ENCODE measurements around the gene DCUN1D2.
"Not testable (repeated sequence)": the region's sequence is repeated elsewhere in the genome, so short reads cannot be mapped to it uniquely, and the experiment has no call there.

Gene DCUN1D2

GRCh38 chr13:113442354-113442984, 48.0 kb downstream of the DCUN1D2 start:
- DNase-seq, result no peak

GRCh38 chr13:113441661-113442060, 48.9 kb downstream of the DCUN1D2 start:
- DNase-seq, result no peak

DNA sequence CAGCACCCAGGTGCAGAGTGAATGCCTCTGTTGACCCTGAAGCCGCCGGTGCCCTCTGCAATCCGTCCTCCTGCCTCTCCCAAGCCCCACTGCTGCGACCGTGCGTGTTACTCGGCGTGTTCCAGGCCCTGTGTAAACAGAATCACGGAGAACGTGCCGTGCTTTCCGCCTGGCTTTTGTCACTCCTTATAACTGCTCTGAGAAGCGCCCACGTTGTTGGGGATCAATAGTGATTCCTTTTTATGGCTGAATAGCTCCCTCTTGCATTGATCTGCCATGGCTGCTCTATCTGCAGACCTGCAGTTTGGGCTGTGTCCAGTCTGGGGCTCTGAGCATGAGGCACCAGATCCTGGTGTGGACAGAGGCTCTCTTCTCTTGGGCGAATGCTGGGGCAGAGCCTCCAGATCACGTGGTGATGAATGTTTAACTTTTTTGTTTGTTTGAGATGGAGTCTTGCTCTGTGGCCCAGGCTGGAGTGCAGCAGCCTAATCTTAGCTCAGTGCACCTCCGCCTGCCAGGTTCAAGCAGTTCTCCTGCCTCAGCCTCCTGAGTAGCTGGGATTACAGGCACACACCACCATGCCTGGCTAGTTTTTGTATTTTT, 53.0 kb downstream of the DCUN1D2 start:
- no peak for DNase-seq

DNA sequence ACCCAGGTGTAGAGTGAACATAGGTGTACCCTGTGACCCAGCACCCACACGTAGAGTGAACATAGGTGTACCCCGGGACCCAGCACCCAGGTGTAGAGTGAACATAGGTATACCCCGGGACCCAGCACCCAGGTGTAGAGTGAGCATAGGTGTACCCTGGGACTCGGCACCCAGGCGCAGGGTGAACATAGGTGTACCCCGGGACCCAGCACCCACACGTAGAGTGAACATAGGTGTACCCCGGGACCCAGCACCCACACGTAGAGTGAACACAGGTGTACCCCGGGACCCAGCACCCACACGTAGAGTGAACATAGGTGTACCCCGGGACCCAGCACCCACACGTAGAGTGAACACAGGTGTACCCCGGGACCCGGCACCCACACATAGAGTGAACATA, 53.6 kb downstream of the DCUN1D2 start:
- not testable (repeated sequence) for DNase-seq

DNA sequence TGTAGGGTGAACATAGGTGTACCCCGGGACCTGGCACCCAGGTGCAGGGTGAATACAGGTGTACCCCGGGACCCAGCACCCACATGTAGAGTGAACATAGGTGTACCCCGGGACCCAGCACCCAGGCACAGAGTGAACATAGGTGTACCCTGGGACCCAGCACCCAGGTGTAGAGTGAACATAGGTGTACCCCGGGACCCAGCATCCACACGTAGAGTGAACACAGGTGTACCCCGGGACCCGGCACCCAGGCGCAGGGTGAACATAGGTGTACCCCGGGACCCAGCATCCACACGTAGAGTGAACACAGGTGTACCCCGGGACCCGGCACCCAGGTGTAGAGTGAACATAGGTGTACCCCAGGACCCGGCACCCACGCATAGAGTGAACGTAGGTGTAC, 54.6 kb downstream of the DCUN1D2 start:
- DNase-seq, result not testable (repeated sequence)

GRCh38 chr13:113433391-113433916, 57.1 kb downstream of the DCUN1D2 start:
- DNase-seq, result no peak

DNA sequence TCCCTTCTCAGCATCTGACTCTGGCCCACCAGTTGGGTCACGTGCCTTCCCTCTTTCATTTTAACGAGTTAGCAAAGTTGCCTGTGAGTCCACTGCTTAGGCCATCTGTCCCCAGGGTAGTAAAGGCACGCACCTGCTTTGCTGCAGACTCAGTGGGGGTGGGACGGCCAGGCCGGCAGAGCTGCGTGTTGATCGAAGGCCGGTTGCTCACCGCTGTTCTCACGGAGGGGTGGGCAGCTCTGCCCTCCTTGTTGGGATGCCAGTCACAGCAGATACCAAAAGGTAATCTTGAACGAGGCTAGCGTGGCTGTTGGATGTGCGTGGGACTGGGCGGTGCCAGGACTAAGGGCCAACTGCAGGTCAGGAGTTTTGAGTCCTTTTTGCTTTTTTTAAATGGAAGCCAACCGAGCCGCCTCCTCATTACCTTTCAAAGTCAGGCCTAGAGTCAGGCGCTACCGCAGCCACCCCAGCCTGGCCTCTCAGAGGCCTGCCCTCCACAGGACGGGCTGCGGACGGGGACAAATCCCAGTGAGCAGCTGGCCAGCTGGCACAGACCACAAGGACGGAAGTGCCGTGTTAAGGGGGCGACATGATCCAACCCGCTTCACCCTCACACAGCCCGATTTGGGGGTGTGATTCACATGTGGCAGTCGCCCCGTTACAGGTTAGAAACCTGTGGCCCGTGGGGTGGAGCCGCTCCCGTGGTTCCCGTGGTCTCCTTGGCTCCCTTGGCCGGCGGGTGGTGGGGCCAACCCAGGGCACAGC, 57.8 kb downstream of the DCUN1D2 start:
- no peak for DNase-seq

DNA sequence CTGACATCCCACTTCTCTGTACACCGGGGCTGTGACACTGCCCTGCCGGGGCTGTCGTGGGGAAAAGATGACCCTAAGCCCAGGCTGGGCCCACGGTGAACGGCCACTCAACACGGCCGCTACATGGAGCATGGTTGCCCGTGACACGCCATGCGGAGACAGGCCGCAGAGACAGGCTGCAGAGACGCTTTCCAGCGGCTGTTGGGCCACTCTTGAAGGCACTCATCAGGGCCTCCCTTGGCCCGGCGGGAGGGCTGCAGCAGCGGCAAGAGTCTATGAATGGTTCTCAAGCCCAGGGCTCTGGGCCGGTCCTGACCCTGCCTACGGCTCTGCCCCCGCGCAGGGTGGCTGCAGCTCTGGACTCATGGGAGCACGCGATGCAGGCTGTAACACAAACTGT, 59.3 kb downstream of the DCUN1D2 start:
- DNase-seq, result no peak

- no peak for DNase-seq
These were observed 60.0 kb downstream of the DCUN1D2 start for GRCh38 chr13:113430378-113431110.

DNA sequence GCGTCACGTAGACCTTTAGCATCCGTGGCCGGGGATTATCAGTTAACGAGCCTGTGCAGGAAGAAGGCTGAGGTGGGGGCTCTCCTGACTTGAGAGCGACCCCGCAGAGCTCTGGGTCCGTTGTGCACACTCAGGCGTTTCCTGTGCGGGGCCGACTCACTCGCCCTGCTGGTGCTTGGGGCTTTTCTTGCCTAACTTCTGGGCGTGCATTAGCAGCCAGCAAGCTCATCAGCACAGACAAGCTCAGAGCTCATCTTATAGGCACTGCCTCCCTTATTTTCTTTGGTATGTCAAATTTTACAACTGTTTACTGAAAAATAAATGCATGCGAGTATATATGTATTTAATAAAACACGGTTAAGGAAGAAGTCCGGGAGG, 60.9 kb downstream of the DCUN1D2 start:
- DNase-seq, result no peak

DNA sequence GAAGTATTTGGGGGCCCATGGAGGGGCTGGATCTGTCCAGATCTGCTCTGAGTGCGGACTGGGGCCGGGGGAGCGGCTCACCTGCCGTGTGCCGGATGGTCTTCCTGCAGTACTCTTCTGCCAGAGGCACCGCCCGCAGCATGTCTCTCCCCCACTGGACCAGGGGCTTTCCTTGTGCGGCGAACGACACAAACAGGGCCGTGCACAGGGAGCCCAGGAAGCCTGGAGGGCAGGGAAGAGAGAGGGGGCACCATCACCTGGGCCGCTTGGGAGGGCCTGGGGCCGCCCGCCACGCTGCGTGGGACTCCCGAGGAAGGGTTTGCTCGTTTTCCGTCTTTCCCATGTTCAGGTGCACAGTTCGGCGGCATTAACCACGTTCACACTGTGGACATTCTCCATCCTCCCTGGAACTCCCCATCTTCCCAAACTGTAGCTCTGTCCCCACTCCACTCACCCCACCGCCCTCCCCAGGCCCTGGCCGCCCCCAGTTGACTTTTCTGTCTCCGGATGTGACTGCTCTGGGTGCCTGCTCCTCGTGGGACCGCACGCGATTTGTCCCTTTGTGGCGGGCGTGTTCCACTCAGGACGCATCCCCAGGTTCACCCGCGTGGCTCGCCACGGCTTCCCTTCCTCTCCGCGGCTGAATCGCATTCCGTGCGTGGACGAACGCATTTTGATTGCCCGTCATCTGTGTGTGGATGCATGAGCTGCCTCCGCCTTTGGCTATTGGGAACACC, 61.5 kb downstream of the DCUN1D2 start:
- DNase-seq, result no peak

DNA sequence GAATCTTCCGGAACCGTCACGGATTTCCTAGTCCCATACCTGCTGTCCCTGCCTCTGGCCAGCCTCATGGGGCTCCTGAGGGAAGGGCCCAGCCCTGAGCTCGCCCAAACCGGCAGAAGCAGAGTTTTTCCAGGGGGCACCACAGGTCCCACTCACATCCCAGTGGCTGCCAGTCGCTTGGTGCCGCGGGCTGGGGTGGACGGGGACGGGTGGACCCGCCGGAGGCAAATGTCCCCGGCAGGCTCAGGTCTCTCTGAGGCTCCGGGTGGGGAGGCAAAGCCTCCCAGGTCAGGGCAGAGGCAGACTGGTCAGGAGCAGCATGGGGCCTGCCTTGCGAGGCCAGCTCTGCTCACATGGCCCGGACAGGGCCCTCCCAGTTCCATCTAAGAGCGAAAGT, 62.0 kb downstream of the DCUN1D2 start:
- no peak for DNase-seq

GRCh38 chr13:113427562-113428468, 62.7 kb downstream of the DCUN1D2 start:
- DNase-seq, result no peak

DNA sequence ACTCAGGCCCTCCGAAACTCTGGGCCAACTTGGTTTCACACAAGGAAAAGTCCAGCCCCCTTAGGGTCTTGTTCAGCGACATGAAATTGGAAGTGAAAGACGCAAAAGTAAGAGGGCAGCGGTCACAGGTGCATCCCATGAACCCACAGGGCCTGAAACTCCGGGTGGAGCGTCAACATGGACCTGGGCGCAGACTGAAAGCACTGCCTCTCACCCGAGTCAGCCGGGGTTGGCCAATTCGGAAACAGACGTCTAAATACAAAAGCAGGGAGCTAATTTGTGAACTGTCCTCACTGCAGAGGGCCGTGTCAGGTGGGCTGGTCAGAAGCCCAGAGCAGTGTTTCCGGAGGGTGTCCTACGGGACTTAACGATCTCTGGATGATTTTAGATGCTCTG, 63.9 kb downstream of the DCUN1D2 start:
- DNase-seq, result no peak

DNA sequence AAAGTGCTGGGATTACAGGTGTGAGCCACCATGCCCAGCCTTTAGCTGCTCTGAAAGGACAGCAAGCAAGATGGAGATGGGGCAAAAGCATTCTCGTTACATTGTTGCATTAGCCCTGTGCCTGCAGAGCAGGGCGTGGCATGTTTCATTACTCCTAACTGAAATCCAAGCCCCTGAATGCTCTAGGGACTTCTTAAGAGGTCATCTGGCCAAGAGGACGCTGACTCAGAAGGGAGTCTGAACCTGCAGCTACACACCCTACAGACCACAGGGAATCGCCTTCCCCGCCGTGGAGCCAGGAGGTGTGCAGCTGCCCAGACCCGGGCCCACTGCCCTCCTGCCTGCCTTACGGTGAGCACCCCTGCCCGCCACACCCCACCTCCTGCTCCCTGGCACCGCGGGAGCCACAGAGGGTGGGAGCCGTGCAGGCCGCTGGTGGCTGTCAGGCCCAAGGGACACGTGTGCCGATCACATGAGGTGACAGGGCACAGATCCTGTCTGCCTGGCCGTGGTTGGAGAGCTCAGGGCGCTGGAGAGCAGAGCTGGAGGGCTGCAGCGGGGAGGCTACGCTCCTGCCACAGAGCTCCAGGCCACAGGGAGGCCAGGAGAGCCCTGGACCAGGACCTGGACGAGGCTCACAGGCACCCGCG, 64.4 kb downstream of the DCUN1D2 start:
- DNase-seq, result no peak

DNA sequence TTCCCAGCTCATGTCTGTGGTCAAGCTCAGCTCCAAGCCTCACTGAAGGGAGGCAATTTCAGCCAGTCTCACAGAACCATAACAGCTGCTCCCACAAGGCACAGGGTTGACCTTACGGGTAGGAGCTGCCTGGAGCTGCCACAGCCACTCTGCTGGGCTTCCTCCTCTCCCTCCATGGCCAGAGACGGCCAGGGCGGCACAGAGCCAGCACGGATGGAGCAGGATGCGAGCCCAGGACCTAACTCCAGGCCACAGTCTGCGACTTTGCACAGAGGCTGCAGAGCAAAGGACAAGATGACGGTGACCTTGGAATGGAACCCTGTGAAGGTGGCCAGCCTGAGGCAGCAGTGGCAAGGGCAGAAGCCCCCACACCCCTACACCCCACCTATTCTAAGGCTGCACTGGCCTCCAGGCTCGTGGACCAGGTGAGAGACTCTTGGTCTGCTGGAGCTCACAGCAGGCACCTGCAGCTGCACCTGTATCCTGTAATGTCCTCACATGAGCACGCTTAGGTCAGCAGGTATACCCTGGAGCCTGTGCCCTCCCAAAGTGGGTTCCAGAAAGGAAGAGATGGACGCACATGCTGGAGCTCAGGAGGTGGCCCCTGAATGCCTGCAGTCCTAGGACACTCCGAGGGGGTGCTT, 66.9 kb downstream of the DCUN1D2 start:
- DNase-seq, result no peak

DNA sequence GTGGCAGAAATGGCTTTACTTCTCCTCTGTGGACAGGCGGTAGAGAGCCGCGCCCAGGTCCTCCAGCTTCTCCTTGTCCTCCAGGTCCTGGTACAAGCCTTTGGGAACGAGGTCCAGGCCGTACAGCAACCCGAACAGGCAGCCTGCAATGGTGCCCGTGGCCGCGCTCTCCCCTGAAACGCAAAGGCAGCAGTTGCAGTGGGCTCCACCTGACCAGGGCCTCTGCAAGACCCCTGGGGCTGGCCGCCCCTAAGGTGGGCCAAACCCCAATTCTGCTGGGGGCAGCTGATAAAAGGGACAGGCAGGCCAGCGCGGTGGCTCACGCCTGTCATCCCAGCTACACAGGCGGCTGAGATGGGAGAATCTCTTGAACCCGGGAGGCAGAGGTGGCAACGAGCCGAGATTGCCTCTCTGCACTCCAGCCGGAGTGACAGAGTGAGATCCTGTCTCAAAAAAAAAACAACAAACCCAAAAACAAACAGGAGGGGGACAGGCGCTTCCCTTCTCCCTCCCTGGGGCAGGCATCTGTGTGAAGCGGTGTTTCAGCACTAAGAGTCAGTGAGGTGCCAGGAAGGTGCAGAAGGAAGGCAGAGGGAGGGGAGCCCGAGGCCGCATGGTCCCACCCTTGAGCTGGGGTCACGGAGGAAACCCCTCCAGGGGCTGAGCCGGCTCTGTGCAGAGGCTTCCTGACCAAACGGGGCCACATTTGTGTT, 67.5 kb downstream of the DCUN1D2 start:
- no peak for DNase-seq

GRCh38 chr13:113421673-113422270, 68.7 kb downstream of the DCUN1D2 start:
- no peak for DNase-seq

Measured in activated CD4-positive, alpha-beta T cell treated with anti-CD3 and anti-CD28 coated beads, Interleukin-2, Interleukin-6, amounts not matched to agents 100 ng/mL and 50 ng/mL, durations not matched to agents 16 hours and 8 hours (primary cell).